HepG2 (cell line): ENCODE results near the gene MAP3K2. TPM values are rescaled to one million over a fixed set of nuclear protein-coding genes. Genes with fewer than 3 reads are reported as not detected.

Source experiments
- ATAC-seq: fragments of 200-7000 bp; cut with Tn5 transposase; 3 replicates; pipeline ENCODE4 v1.9.1; 2020; ENCODE audit warnings: mild to moderate bottlenecking, moderate library complexity
- BruUV-seq: library from RNA; stranded (reverse); fragments of 400-500 nt; replicated peaks from 2 replicates; lab custom pipeline; 2021; lab: Mats Ljungman, UMichigan
- CTCF ChIA-PET: fragments of 300-600 bp; formaldehyde crosslinking; extraction: SDS; loops from one replicate; lab custom pipeline; 2021; ENCODE audit warnings: low total read pairs, inconsistent platforms, low intra/inter-chr PET ratio; lab: Yijun Ruan, JAX
- POLR2A ChIA-PET: fragments of 350-600 bp; sonication (Branson Sonifier 250); formaldehyde crosslinking; loops from one replicate; lab custom pipeline; 2020; ENCODE audit warnings: antibody characterized with exemption, inconsistent platforms; lab: Yijun Ruan, JAX
- DNase-seq: peaks from one replicate; pipeline ENCODE4 v3.0.0-alpha.2; 2015; ENCODE audit warnings: low spot score
- FAIRE-seq: peaks from 3 replicates; lab custom pipeline; 2011; peaks lifted over from hg19 to GRCh38; lab: Jason Lieb, UNC
- H2AFZ ChIP-seq: one replicate; pipeline ENCODE4 v1.6.1; 2011; ENCODE audit warnings: low read length, inconsistent platforms
- H3K27ac ChIP-seq: fragments of 300-600 bp; 3 replicates; pipeline ENCODE4 v1.8.0; 2011; ENCODE audit warnings: mixed run types, mild to moderate bottlenecking, mixed read lengths, low read length, inconsistent platforms; ENCODE audit not compliant: insufficient read depth; ENCODE audit errors: extremely low read length
- H3K27me3 ChIP-seq, 2 experiments: fragments of 200-600 bp in 1 of 2; 2 replicates in 1 of 2; 3 replicates in 1 of 2; pipeline versions ENCODE4 v1.6.0 to v1.8.0; 2011; ENCODE audit warnings: low read length in 2 of 2, mild to moderate bottlenecking in 2 of 2, moderate library complexity in 2 of 2, inconsistent platforms in 1 of 2; ENCODE audit not compliant: insufficient read depth in 2 of 2, control insufficient read depth in 1 of 2
- H3K36me3 ChIP-seq, 2 experiments: fragments of 200-600 bp in 1 of 2; replicated peaks in 1 of 2; 2 replicates in 1 of 2; 3 replicates in 1 of 2; pipeline versions ENCODE4 v1.5.1 to v1.8.0; 2011; ENCODE audit warnings: low read length in 2 of 2, inconsistent platforms in 1 of 2; ENCODE audit not compliant: insufficient read depth in 2 of 2, control insufficient read depth in 1 of 2
- H3K4me1 ChIP-seq: 2 replicates; pipeline ENCODE4 v1.5.1; 2012; ENCODE audit warnings: low read length, inconsistent platforms; ENCODE audit not compliant: insufficient read depth
- H3K4me2 ChIP-seq: 2 replicates; pipeline ENCODE4 v1.6.0; 2011; ENCODE audit warnings: low read depth, low read length, inconsistent platforms
- H3K4me3 ChIP-seq, 3 experiments: fragments of 200-600 bp in 1 of 3; sonication (generic), shearing (Covaris generic) in 1 of 3; replicated peaks in 1 of 3; 2 replicates each; pipeline ENCODE4 v1.5.1; 2011 to 2016; ENCODE audit warnings: low read length in 3 of 3, inconsistent platforms in 2 of 3, low read depth in 2 of 3, mild to moderate bottlenecking in 2 of 3, control low read depth in 1 of 3, mixed read lengths in 1 of 3; ENCODE audit not compliant: insufficient read depth in 1 of 3
- H3K79me2 ChIP-seq: one replicate; pipeline ENCODE4 v1.6.1; 2011; ENCODE audit warnings: low read length, inconsistent platforms; ENCODE audit not compliant: insufficient read depth
- H3K9ac ChIP-seq: 2 replicates; pipeline ENCODE4 v1.6.0; 2011; ENCODE audit warnings: mild to moderate bottlenecking, low read depth, low read length, inconsistent platforms; ENCODE audit not compliant: insufficient read depth
- H3K9me3 ChIP-seq: 2 replicates; pipeline ENCODE4 v1.5.1; 2012; ENCODE audit warnings: mild to moderate bottlenecking, low read length
- H4K20me1 ChIP-seq: 2 replicates; pipeline ENCODE4 v1.6.0; 2011; ENCODE audit warnings: inconsistent platforms, mild to moderate bottlenecking, low read length, moderate library complexity; ENCODE audit not compliant: insufficient read depth
- MXD1 ChIP-seq: sonication (generic); formaldehyde crosslinking; IDR thresholded peaks from 2 replicates; pipeline ENCODE4 v1.4.0; 2020; ENCODE audit warnings: mild to moderate bottlenecking, missing genetic modification reagents
- MZF1 ChIP-seq: sonication (generic); formaldehyde crosslinking; IDR thresholded peaks from 2 replicates; pipeline ENCODE4 v1.8.1; 2023; ENCODE audit warnings: mild to moderate bottlenecking, missing genetic modification reagents, borderline replicate concordance
- NR2F2 ChIP-seq: IDR thresholded peaks from 2 replicates; pipeline ENCODE4 v1.6.1; 2012; ENCODE audit warnings: low read depth, inconsistent platforms, borderline replicate concordance
- PITX1 ChIP-seq: sonication (generic); formaldehyde crosslinking; IDR thresholded peaks from 2 replicates; pipeline ENCODE4 v1.5.1; 2020; ENCODE audit warnings: mild to moderate bottlenecking, missing genetic modification reagents
- ZBTB40 ChIP-seq, 2 experiments: fragments of 450-650 bp in 1 of 2; sonication (generic) in 1 of 2; formaldehyde crosslinking in 1 of 2; IDR thresholded peaks; 2 replicates each; pipeline versions ENCODE4 v1.6.1 to v1.8.0; 2016 to 2022; ENCODE audit warnings: antibody characterized with exemption in 1 of 2, mild to moderate bottlenecking in 1 of 2, missing genetic modification reagents in 1 of 2
- whole genome bisulfite sequencing: methylation state at CpG from one replicate; pipeline ENCODE4 v1.1.6; 2017; ENCODE audit warnings: low lambda C conversion rate; 5-methylcytosine and 5-hydroxymethylcytosine counted together
- in situ Hi-C: cut with HindIII; loops from 2 replicates; pipeline ENCODE4 v1.10.0; 2017; ENCODE audit warnings: low pct_unique_long_range_greater_than_20kb; ENCODE audit not compliant: extremely low pct_ligation_motif_present
- intact Hi-C: fragments of 100-400 bp; cut with micrococcal nuclease; formaldehyde crosslinking; loops from one replicate; pipeline ENCODE4 v1.10.0; 2022; ENCODE audit not compliant: unreplicated experiment
- polyA plus RNA-seq, 8 experiments: library from polyadenylated mRNA; depleted of rRNA in 3 of 8; stranded (reverse) in 7 of 8; unstranded in 1 of 8; fragments of >200 nt; fragmentation: Illumina TruSeq in 4 of 8; extraction: Trizol in 4 of 8; gene quantifications; 2 replicates each; pipeline versions ENCODE4 v1.2.1 to v1.2.3, GENCODE V29; 2011 to 2016; ENCODE audit warnings: low read depth in 4 of 8, missing spikeins in 1 of 8, mixed read lengths in 1 of 8; ENCODE audit not compliant: insufficient read depth in 1 of 8
- total RNA-seq, 5 experiments: library from RNA; depleted of rRNA; stranded (reverse); fragments of >200 nt; fragmentation: Illumina TruSeq; extraction: Trizol; gene quantifications; 2 replicates each; pipeline ENCODE4 v1.2.3, GENCODE V29; 2016; ENCODE audit warnings: low read depth in 1 of 5
- TF ChIP-seq, protein P1 (sequence below): sonication (generic); formaldehyde crosslinking; IDR thresholded peaks from 2 replicates; pipeline ENCODE4 v1.5.1; 2020; ENCODE audit warnings: missing genetic modification reagents, mild to moderate bottlenecking, borderline replicate concordance

The MAP3K2 gene
- total and polyA plus RNA-seq, 2 of the 13 experiments (the other 11 are each of a cell fraction or from before 2014, with no cell fraction given), result 12.2 to 37.2 TPM

- BruUV-seq, result no TSS peak
- no peak for FAIRE-seq
- CTCF ChIA-PET, result interaction anchor here (1.9 to 2.4 kb wide), 2 partner anchors 16 to 42 kb away, joined by 8 to 12 read pairs; no protein-coding TSS in a partner anchor
- no peak overlapping the region for H3K4me2 ChIP-seq
- no peak for DNase-seq
- in situ Hi-C loops, result no loop called here
- no peaks in the 10 kb centered on the region for H3K9me3 ChIP-seq
- POLR2A ChIA-PET, result interaction anchor here (0.6 to 16.2 kb wide), 11 partner anchors 9 to 143 kb away, joined by 4 to 229 read pairs (median 7); partner anchors contain the start of genes ERCC3 and PROC
- no peaks in the 10 kb centered on the region for H3K27me3 ChIP-seq
- peak overlapping the region; percentile 69; the same call in 1 of the 2 replicates for H3K9ac ChIP-seq
- peak overlapping the region; percentile 94 for H3K27ac ChIP-seq
- no peaks in the 10 kb centered on the region for H4K20me1 ChIP-seq
- 95% methylated on average over 9 of the region's 9 CpGs for WGBS
- intact Hi-C loops, result no loop called here
- ATAC-seq, result no peak
- H3K4me1 ChIP-seq, result peaks cover 57% of the 10 kb centered on the region
- no peak overlapping the region for H3K4me3 ChIP-seq
- H2AFZ ChIP-seq, result no peak overlapping the region
- H3K36me3 ChIP-seq, result no peaks in the 10 kb centered on the region
- H3K79me2 ChIP-seq, result no peaks in the 10 kb centered on the region
- TF ChIP-seq NR2F2 (no peak), MXD1 (peak; percentile 47; the same call in 1 of the 2 replicates), PITX1 (peak; percentile 35; the same call in 1 of the 2 replicates), MZF1 (CRISPR knock-in tag) (0 out of 2 replicates have a peak, but pooled peaks have one; percentile 47), ZBTB40 (IDR thresholded peaks at IDR 0.05) (no peak), ZBTB40 (CRISPR knock-in tag; IDR thresholded peaks at IDR 0.05) (0 out of 2 replicates have a peak, but pooled peaks have one; percentile 25)
- TF ChIP-seq, protein P1, sequence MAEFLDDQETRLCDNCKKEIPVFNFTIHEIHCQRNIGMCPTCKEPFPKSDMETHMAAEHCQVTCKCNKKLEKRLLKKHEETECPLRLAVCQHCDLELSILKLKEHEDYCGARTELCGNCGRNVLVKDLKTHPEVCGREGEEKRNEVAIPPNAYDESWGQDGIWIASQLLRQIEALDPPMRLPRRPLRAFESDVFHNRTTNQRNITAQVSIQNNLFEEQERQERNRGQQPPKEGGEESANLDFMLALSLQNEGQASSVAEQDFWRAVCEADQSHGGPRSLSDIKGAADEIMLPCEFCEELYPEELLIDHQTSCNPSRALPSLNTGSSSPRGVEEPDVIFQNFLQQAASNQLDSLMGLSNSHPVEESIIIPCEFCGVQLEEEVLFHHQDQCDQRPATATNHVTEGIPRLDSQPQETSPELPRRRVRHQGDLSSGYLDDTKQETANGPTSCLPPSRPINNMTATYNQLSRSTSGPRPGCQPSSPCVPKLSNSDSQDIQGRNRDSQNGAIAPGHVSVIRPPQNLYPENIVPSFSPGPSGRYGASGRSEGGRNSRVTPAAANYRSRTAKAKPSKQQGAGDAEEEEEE, result no peak
Measured at GRCh38 chr2:127437056-127437455, 49.3 kb upstream of the MAP3K2 start.
